HEK293 (cell line): ENCODE results near the gene ABCA7.
A peak's percentile ranks its signal among the peaks of the same experiment; 100 is the strongest.

Experiments
- CTCF ChIP-seq: fragments of 450-650 bp; formaldehyde crosslinking; IDR thresholded peaks from 2 replicates; pipeline ENCODE4 v1.5.1; 2016; ENCODE audit warnings: missing biosample characterization, missing genetic modification characterization
- GLIS1 ChIP-seq: fragments of 450-650 bp; formaldehyde crosslinking; IDR thresholded peaks from 2 replicates; pipeline ENCODE4 v1.5.1; 2016; ENCODE audit warnings: missing biosample characterization, missing genetic modification characterization
- KLF7 ChIP-seq: fragments of 450-650 bp; formaldehyde crosslinking; IDR thresholded peaks from 2 replicates; pipeline ENCODE4 v1.5.1; 2016; ENCODE audit warnings: missing biosample characterization, missing genetic modification characterization, borderline replicate concordance
- OVOL3 ChIP-seq: fragments of 450-650 bp; formaldehyde crosslinking; IDR thresholded peaks from 2 replicates; pipeline ENCODE4 v1.5.1; 2016; ENCODE audit warnings: missing biosample characterization, missing genetic modification characterization
- RBAK ChIP-seq: fragments of 450-650 bp; formaldehyde crosslinking; IDR thresholded peaks from 2 replicates; pipeline ENCODE4 v1.5.1; 2016; ENCODE audit warnings: missing biosample characterization, missing genetic modification characterization
- WT1 ChIP-seq: fragments of 450-650 bp; formaldehyde crosslinking; IDR thresholded peaks from 2 replicates; pipeline ENCODE4 v1.5.1; 2016; ENCODE audit warnings: missing biosample characterization, missing genetic modification characterization
- YY2 ChIP-seq: fragments of 450-650 bp; formaldehyde crosslinking; IDR thresholded peaks from 2 replicates; pipeline ENCODE4 v1.5.1; 2016; ENCODE audit warnings: missing biosample characterization, missing genetic modification characterization
- ZBTB48 ChIP-seq: fragments of 450-650 bp; formaldehyde crosslinking; IDR thresholded peaks from 2 replicates; pipeline ENCODE4 v1.5.1; 2016; ENCODE audit warnings: missing biosample characterization, missing genetic modification characterization
- ZBTB7A ChIP-seq: fragments of 450-650 bp; formaldehyde crosslinking; IDR thresholded peaks from 2 replicates; pipeline ENCODE4 v1.5.1; 2016; ENCODE audit warnings: low read depth, missing biosample characterization, missing genetic modification characterization
- ZEB2 ChIP-seq: fragments of 450-650 bp; formaldehyde crosslinking; IDR thresholded peaks from 2 replicates; pipeline ENCODE4 v1.5.1; 2016; ENCODE audit warnings: missing biosample characterization, missing genetic modification characterization
- ZNF138 ChIP-seq: fragments of 450-650 bp; formaldehyde crosslinking; IDR thresholded peaks from 2 replicates; pipeline ENCODE4 v1.5.1; 2016; ENCODE audit warnings: missing biosample characterization, missing genetic modification characterization, borderline replicate concordance
- ZNF146 ChIP-seq: fragments of 450-650 bp; formaldehyde crosslinking; IDR thresholded peaks from 2 replicates; pipeline ENCODE4 v1.5.1; 2016; ENCODE audit warnings: missing biosample characterization, missing genetic modification characterization
- ZNF155 ChIP-seq: fragments of 450-650 bp; formaldehyde crosslinking; IDR thresholded peaks from 2 replicates; pipeline ENCODE4 v1.5.1; 2016; ENCODE audit warnings: missing biosample characterization, missing genetic modification characterization
- ZNF184 ChIP-seq: fragments of 450-650 bp; IDR thresholded peaks from 2 replicates; pipeline ENCODE4 v1.5.1; 2018; ENCODE audit warnings: missing biosample characterization, mild to moderate bottlenecking, missing genetic modification characterization
- ZNF24 ChIP-seq: fragments of 450-650 bp; formaldehyde crosslinking; IDR thresholded peaks from 2 replicates; pipeline ENCODE4 v1.5.1; 2016; ENCODE audit warnings: missing biosample characterization, missing genetic modification characterization
- ZNF324 ChIP-seq: fragments of 450-650 bp; formaldehyde crosslinking; IDR thresholded peaks from 2 replicates; pipeline ENCODE4 v1.5.1; 2016; ENCODE audit warnings: missing biosample characterization, missing genetic modification characterization
- ZNF366 ChIP-seq: fragments of 450-650 bp; formaldehyde crosslinking; conservative IDR thresholded peaks from 2 replicates; pipeline ENCODE4 v1.5.1; 2016; ENCODE audit warnings: missing biosample characterization, missing genetic modification characterization
- ZNF449 ChIP-seq: fragments of 450-650 bp; formaldehyde crosslinking; IDR thresholded peaks from 2 replicates; pipeline ENCODE4 v1.5.1; 2017; ENCODE audit warnings: missing biosample characterization, mild to moderate bottlenecking, missing genetic modification characterization, moderate library complexity
- ZNF561 ChIP-seq: fragments of 450-650 bp; IDR thresholded peaks from 2 replicates; pipeline ENCODE4 v1.5.1; 2018; ENCODE audit warnings: missing biosample characterization, missing genetic modification characterization, borderline replicate concordance
- ZNF596 ChIP-seq: fragments of 450-650 bp; IDR thresholded peaks from 2 replicates; pipeline ENCODE4 v1.5.0; 2018; ENCODE audit warnings: missing biosample characterization, mild to moderate bottlenecking, missing genetic modification characterization, moderate library complexity
- ZNF747 ChIP-seq: fragments of 450-650 bp; formaldehyde crosslinking; IDR thresholded peaks from 2 replicates; pipeline ENCODE4 v1.5.1; 2016; ENCODE audit warnings: missing biosample characterization, missing genetic modification characterization
- ZNF768 ChIP-seq: fragments of 450-650 bp; formaldehyde crosslinking; IDR thresholded peaks from 2 replicates; pipeline ENCODE4 v1.5.1; 2018; ENCODE audit warnings: missing biosample characterization, mild to moderate bottlenecking, missing genetic modification characterization
- ZNF843 ChIP-seq: fragments of 450-650 bp; formaldehyde crosslinking; IDR thresholded peaks from 2 replicates; pipeline ENCODE4 v1.5.1; 2016; ENCODE audit warnings: missing biosample characterization, missing genetic modification characterization
- ZSCAN23 ChIP-seq: fragments of 450-650 bp; formaldehyde crosslinking; IDR thresholded peaks from 2 replicates; pipeline ENCODE4 v1.5.1; 2016; ENCODE audit warnings: missing biosample characterization, missing genetic modification characterization
- ZXDB ChIP-seq: fragments of 450-650 bp; formaldehyde crosslinking; IDR thresholded peaks from 2 replicates; pipeline ENCODE4 v1.5.1; 2016; ENCODE audit warnings: missing biosample characterization, missing genetic modification characterization
- TF ChIP-seq, protein P1 (sequence below): fragments of 450-650 bp; formaldehyde crosslinking; IDR thresholded peaks from 2 replicates; pipeline ENCODE4 v1.5.1; 2016; ENCODE audit warnings: missing biosample characterization, missing genetic modification characterization
- TF ChIP-seq, protein P2 (sequence below): fragments of 450-650 bp; formaldehyde crosslinking; optimal IDR thresholded peaks from 2 replicates; pipeline ENCODE3; 2016; ENCODE audit warnings: missing biosample characterization, mild to moderate bottlenecking, missing genetic modification characterization
- TF ChIP-seq, protein P3 (sequence below): fragments of 450-650 bp; formaldehyde crosslinking; IDR thresholded peaks from 2 replicates; pipeline ENCODE4 v1.5.1; 2016; ENCODE audit warnings: missing biosample characterization, missing genetic modification characterization
- TF ChIP-seq, protein P4 (sequence below): fragments of 450-650 bp; formaldehyde crosslinking; IDR thresholded peaks from 2 replicates; pipeline ENCODE4 v1.5.1; 2016; ENCODE audit warnings: missing biosample characterization, missing genetic modification characterization
- TF ChIP-seq, protein P5 (sequence below): fragments of 450-650 bp; formaldehyde crosslinking; IDR thresholded peaks from 2 replicates; pipeline ENCODE4 v1.5.1; 2016; ENCODE audit warnings: missing biosample characterization, missing genetic modification characterization

The ABCA7 gene

DNA sequence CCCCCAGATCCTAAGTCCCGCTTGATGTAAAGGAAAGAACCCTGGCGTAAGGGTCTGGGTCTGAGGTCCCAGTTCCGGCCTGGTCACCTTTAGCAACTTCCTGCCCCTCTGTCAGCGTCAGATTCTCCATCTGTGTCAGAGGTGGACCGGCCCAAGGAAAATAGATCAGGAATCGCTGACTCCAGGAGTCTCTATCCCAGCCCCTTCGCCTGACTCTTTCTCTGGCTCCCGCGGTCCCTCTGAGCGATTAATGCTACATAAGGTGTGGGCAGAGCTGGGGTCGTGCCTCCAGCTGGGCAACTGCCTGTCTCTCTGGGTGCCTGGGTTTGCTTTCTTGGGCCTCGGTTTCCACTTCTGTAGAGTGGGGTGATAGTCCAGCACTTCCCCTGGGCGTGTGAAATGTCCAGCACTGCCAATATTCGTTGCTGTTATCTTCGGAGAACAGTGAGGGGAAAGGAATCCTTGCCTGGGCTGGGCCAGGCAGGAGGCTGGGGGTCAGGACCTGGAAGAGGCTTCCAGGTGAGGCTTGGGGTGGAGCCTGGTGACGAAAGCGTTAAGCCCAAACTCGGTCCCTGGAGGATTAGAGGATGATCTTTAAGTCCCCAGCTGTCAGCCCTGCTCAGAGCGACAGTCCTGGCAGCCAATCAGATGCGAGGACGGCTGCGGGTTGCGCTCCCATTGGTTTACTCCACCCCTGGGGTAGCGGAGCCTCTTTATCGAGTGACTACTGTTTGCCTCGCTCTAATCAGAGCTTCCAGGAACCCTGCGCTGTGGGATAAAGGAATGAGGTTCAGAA is 767 bp downstream of the ABCA7 start (continued):
- TF ChIP-seq, protein P1, sequence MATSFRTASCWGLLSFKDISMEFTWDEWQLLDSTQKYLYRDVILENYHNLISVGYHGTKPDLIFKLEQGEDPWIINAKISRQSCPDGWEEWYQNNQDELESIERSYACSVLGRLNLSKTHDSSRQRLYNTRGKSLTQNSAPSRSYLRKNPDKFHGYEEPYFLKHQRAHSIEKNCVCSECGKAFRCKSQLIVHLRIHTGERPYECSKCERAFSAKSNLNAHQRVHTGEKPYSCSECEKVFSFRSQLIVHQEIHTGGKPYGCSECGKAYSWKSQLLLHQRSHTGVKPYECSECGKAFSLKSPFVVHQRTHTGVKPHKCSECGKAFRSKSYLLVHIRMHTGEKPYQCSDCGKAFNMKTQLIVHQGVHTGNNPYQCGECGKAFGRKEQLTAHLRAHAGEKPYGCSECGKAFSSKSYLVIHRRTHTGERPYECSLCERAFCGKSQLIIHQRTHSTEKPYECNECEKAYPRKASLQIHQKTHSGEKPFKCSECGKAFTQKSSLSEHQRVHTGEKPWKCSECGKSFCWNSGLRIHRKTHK (tag by site-specific recombination) = no peak
- 0 out of 2 replicates have a peak, but pooled peaks have one; percentile 45 for TF ChIP-seq WT1 (tag by site-specific recombination)
- no peak for TF ChIP-seq OVOL3
- no peak for TF ChIP-seq CTCF (tag by site-specific recombination)
- no peak for TF ChIP-seq ZNF138 (tag by site-specific recombination)
- no peak; the same call in none of the 2 replicates for TF ChIP-seq ZNF843 (tag by site-specific recombination)
- TF ChIP-seq ZNF146 (tag by site-specific recombination) = no peak
- peak; percentile 48; the same call in 1 of the 2 replicates for TF ChIP-seq ZSCAN23 (tag by site-specific recombination)
- TF ChIP-seq, protein P2, sequence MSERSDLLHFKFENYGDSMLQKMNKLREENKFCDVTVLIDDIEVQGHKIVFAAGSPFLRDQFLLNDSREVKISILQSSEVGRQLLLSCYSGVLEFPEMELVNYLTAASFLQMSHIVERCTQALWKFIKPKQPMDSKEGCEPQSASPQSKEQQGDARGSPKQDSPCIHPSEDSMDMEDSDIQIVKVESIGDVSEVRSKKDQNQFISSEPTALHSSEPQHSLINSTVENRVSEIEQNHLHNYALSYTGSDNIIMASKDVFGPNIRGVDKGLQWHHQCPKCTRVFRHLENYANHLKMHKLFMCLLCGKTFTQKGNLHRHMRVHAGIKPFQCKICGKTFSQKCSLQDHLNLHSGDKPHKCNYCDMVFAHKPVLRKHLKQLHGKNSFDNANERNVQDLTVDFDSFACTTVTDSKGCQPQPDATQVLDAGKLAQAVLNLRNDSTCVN (tag by site-specific recombination) = no peak
- TF ChIP-seq ZBTB48 (tag by site-specific recombination) = peak; percentile 95
- TF ChIP-seq RBAK (tag by site-specific recombination) = no peak
- peak; percentile 96 for TF ChIP-seq ZEB2 (tag by site-specific recombination)
- TF ChIP-seq ZNF184 (tag by site-specific recombination) = no peak
- TF ChIP-seq, protein P3, sequence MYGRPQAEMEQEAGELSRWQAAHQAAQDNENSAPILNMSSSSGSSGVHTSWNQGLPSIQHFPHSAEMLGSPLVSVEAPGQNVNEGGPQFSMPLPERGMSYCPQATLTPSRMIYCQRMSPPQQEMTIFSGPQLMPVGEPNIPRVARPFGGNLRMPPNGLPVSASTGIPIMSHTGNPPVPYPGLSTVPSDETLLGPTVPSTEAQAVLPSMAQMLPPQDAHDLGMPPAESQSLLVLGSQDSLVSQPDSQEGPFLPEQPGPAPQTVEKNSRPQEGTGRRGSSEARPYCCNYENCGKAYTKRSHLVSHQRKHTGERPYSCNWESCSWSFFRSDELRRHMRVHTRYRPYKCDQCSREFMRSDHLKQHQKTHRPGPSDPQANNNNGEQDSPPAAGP (tag by site-specific recombination) = peak; percentile 91
- peak; percentile 76; the same call in 1 of the 2 replicates for TF ChIP-seq ZBTB7A (tag by site-specific recombination)
- TF ChIP-seq, protein P4, sequence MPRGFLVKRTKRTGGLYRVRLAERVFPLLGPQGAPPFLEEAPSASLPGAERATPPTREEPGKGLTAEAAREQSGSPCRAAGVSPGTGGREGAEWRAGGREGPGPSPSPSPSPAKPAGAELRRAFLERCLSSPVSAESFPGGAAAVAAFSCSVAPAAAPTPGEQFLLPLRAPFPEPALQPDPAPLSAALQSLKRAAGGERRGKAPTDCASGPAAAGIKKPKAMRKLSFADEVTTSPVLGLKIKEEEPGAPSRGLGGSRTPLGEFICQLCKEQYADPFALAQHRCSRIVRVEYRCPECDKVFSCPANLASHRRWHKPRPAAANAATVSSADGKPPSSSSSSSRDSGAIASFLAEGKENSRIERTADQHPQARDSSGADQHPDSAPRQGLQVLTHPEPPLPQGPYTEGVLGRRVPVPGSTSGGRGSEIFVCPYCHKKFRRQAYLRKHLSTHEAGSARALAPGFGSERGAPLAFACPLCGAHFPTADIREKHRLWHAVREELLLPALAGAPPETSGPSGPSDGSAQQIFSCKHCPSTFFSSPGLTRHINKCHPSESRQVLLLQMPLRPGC (tag by site-specific recombination) = peak; percentile 51; the same call in 1 of the 2 replicates
- no peak for TF ChIP-seq ZNF155 (tag by site-specific recombination)
- no peak for TF ChIP-seq ZNF561 (tag by site-specific recombination)
- TF ChIP-seq, protein P5, sequence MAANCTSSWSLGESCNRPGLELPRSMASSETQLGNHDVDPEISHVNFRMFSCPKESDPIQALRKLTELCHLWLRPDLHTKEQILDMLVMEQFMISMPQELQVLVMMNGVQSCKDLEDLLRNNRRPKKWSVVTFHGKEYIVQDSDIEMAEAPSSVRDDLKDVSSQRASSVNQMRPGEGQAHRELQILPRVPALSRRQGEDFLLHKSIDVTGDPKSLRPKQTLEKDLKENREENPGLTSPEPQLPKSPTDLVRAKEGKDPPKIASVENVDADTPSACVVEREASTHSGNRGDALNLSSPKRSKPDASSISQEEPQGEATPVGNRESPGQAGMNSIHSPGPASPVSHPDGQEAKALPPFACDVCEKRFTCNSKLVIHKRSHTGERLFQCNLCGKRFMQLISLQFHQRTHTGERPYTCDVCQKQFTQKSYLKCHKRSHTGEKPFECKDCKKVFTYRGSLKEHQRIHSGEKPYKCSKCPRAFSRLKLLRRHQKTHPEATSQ = no peak
- peak; percentile 95 for TF ChIP-seq ZXDB (tag by site-specific recombination)
- TF ChIP-seq ZNF768 = 0 out of 2 replicates have a peak, but pooled peaks have one; percentile 30
- peak; percentile 69 for TF ChIP-seq GLIS1
- TF ChIP-seq ZNF324 (tag by site-specific recombination) = peak; percentile 57
- TF ChIP-seq ZNF596 (tag by site-specific recombination) = peak; percentile 85
- TF ChIP-seq YY2 (tag by site-specific recombination) = no peak
- TF ChIP-seq ZNF24 = peak; percentile 66
- TF ChIP-seq KLF7 = peak; percentile 60; the same call in 1 of the 2 replicates
- no peak; the same call in 1 of the 2 replicates for TF ChIP-seq ZNF366 (tag by site-specific recombination)
- TF ChIP-seq ZNF449 = peak; percentile 50; the same call in 1 of the 2 replicates
- TF ChIP-seq ZNF747 (tag by site-specific recombination) = no peak
